Spleen (tissue), 11 donors: ENCODE results near the gene BAG5. TPM values are rescaled to one million over a fixed set of nuclear protein-coding genes. Genes with fewer than 3 reads are reported as not detected.

Source experiments
- DNase-seq: peaks from one replicate; pipeline ENCODE4 v3.0.0-alpha.2; 2020
- H3K27ac ChIP-seq, 8 donors: fragments of 200-600 bp; sonication (generic) in 7 of 8; 1 replicate in 4 of 8; 2 replicates in 4 of 8; pipeline versions ENCODE4 v1.5.0 to v1.8.0; 2016 to 2021; ENCODE audit warnings: inconsistent platforms in 4 of 8, mild to moderate bottlenecking in 4 of 8, moderate library complexity in 1 of 8
- H3K27me3 ChIP-seq, 7 donors: fragments of 200-600 bp; sonication (generic) in 6 of 7; replicated peaks in 1 of 7; 1 replicate in 4 of 7; 2 replicates in 3 of 7; pipeline versions ENCODE4 v1.5.0 to v1.8.0; 2016 to 2021; ENCODE audit warnings: inconsistent platforms in 3 of 7, mild to moderate bottlenecking in 1 of 7
- H3K36me3 ChIP-seq, 6 donors: fragments of 200-600 bp; sonication (generic) in 5 of 6; 1 replicate in 4 of 6; 2 replicates in 2 of 6; pipeline versions ENCODE4 v1.5.0 to v1.8.0; 2016 to 2021; ENCODE audit warnings: inconsistent platforms in 2 of 6
- H3K4me1 ChIP-seq, 6 donors: fragments of 200-600 bp; sonication (generic) in 5 of 6; 1 replicate in 3 of 6; 2 replicates in 3 of 6; pipeline versions ENCODE4 v1.5.0 to v1.8.0; 2016 to 2021; ENCODE audit warnings: inconsistent platforms in 3 of 6
- H3K4me3 ChIP-seq, 8 donors: fragments of 200-600 bp; sonication (generic) in 7 of 8; 1 replicate in 4 of 8; 2 replicates in 4 of 8; pipeline versions ENCODE4 v1.5.0 to v1.8.0; 2016 to 2021; ENCODE audit warnings: inconsistent platforms in 4 of 8, mild to moderate bottlenecking in 4 of 8, moderate library complexity in 2 of 8
- H3K9me3 ChIP-seq, 8 donors: fragments of 200-600 bp; sonication (generic) in 7 of 8; 1 replicate in 4 of 8; 2 replicates in 4 of 8; pipeline versions ENCODE4 v1.5.0 to v1.8.0; 2016 to 2021; ENCODE audit warnings: inconsistent platforms in 4 of 8
- POLR2A ChIP-seq, 3 donors: fragments of 450-650 bp; IDR thresholded peaks; one replicate each; pipeline ENCODE4 v1.5.1; 2017; ENCODE audit warnings: antibody characterized with exemption in 3 of 3, mild to moderate bottlenecking in 1 of 3
- POLR2AphosphoS5 ChIP-seq, 3 donors: sonication (generic); formaldehyde crosslinking; IDR thresholded peaks; one replicate each; pipeline ENCODE4 v1.5.1; 2017; ENCODE audit warnings: antibody characterized with exemption in 3 of 3
- WGBS, 5 donors: extraction: QIAGEN DNeasy Blood & Tissue Kit in 3 of 5; methylation state at CpG; one replicate each; pipeline versions ENCODE4 v1.1.5 to v1.1.7; 2013 to 2018; 5-methylcytosine and 5-hydroxymethylcytosine counted together
- intact Hi-C: fragments of 100-400 bp; cut with DNase I; formaldehyde crosslinking; loops from one replicate; pipeline ENCODE4 v1.15.0; 2023; ENCODE audit warnings: low total_unique reads
- polyA plus RNA-seq, 3 donors: library from polyadenylated mRNA; stranded (reverse); fragments of 200-250 nt; gene quantifications; one replicate each; pipeline ENCODE4 v1.2.1, GENCODE V29; 2013
- total RNA-seq, 7 donors: library from RNA; depleted of rRNA in 3 of 7; stranded (reverse); fragments of >200 nt in 3 of 7; fragmentation: NEBNext Ultra II Directional in 4 of 7; extraction: Animal tissue kit (Norgen Biotek cat#: 25700) in 4 of 7; gene quantifications; one replicate each; pipeline versions ENCODE4 v1.1.0 to v1.2.1, GENCODE V29; 2016 to 2021
- TF ChIP-seq, protein P1 (sequence below), 11 experiments: fragments of 200-600 bp in 7 of 11; fragments of 450-650 bp in 4 of 11; sonication (generic) in 4 of 11; IDR thresholded peaks in 8 of 11; conservative IDR thresholded peaks in 3 of 11; 1 replicate in 7 of 11; 2 replicates in 4 of 11; pipeline versions ENCODE4 v1.4.0 to v1.8.0; 2016 to 2021; ENCODE audit warnings: antibody characterized with exemption in 11 of 11, inconsistent platforms in 4 of 11, mild to moderate bottlenecking in 1 of 11
- donor health status: healthy with polysubstance abuse.
- donor health status: DM: no; HTN: no; CAD: no; lungs with moderate emphysema.
- donor health status: DM: no; HTN: no; CAD: no.
- donor health status: Bipolar disorder and iron deficiency.
- donor health status: healthy.
- donor health status: DM: no; HTN: no; CAD: no.
- donor health status: DM: yes; HTN: yes; CAD: no.

Gene BAG5
- total and polyA plus RNA-seq, 10 donors: 9.3 to 42.5 (median 29.9) TPM

DNA sequence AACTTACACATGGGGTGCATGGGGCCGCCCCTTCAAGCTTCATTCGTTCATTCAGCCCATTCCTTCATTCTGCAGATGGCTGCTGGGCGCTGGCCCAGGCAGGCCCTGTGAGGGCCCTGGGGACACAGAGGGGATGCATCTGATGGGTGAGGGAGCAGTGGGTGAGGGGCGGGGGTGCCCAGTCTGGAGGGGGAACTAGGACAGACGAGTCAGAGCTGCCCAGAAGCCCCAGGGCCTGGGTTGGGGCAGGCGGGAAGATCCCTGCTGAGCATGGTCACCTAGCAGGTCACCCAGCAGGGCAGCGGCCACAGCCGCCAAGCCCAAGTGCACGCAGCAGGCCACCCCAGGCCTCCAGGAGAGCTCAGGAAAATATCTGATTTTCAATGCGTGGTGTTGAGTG lies 19.3 kb downstream of the BAG5 start:
- Histone ChIP-seq H3K27me3 (peaks cover 0 to 66% (median 5%) of the 10 kb centered on the region in 7 donors), H3K27ac (no peak overlapping the region), H3K36me3 (no peaks in the 10 kb centered on the region), H3K4me3 (no peak overlapping the region), H3K4me1 (peaks cover 0 to 51% (median 20%) of the 10 kb centered on the region in 6 donors), H3K9me3 (no peaks in the 10 kb centered on the region)
- DNase-seq: peak; percentile 54
- 77 to 88% (median 87%) methylated on average over 7 to 10 of the region's 10 CpGs for WGBS, 5 donors
- intact Hi-C loops: no loop called here
- TF ChIP-seq POLR2A (IDR thresholded peaks at IDR 0.05): no peak
- TF ChIP-seq, protein P1, sequence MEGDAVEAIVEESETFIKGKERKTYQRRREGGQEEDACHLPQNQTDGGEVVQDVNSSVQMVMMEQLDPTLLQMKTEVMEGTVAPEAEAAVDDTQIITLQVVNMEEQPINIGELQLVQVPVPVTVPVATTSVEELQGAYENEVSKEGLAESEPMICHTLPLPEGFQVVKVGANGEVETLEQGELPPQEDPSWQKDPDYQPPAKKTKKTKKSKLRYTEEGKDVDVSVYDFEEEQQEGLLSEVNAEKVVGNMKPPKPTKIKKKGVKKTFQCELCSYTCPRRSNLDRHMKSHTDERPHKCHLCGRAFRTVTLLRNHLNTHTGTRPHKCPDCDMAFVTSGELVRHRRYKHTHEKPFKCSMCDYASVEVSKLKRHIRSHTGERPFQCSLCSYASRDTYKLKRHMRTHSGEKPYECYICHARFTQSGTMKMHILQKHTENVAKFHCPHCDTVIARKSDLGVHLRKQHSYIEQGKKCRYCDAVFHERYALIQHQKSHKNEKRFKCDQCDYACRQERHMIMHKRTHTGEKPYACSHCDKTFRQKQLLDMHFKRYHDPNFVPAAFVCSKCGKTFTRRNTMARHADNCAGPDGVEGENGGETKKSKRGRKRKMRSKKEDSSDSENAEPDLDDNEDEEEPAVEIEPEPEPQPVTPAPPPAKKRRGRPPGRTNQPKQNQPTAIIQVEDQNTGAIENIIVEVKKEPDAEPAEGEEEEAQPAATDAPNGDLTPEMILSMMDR (IDR thresholded peaks at IDR 0.05 in 8 of 11, conservative IDR thresholded peaks at IDR 0.05 in 3 of 11): no peak
- TF ChIP-seq POLR2AphosphoS5 (IDR thresholded peaks at IDR 0.05): no peak

DNA sequence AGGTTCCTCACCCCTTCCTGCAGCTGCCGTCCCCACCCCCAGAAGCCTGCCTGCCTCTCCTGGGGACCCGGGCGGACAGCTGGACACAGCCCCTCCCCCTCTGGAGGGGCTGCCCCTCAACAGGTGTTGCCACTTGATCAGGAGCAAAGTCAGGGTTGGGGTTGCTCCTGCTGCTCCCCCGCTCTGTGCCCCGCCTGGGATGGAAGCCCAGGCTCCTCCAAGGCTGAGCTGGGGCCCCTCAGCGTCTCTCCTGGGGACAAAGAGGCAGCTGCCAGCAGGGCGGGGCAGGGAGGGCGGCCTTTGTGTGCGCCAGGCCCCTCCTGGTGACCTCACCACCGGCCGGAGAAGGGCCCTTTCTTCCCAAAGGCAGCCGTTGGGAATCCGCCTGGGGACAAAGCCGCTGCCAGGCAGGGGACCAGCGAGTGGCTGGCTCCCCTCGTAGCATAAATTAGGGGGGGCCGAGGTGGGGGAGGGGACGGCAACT lies 19.8 kb downstream of the BAG5 start:
- DNase-seq: peak; percentile 68

DNA sequence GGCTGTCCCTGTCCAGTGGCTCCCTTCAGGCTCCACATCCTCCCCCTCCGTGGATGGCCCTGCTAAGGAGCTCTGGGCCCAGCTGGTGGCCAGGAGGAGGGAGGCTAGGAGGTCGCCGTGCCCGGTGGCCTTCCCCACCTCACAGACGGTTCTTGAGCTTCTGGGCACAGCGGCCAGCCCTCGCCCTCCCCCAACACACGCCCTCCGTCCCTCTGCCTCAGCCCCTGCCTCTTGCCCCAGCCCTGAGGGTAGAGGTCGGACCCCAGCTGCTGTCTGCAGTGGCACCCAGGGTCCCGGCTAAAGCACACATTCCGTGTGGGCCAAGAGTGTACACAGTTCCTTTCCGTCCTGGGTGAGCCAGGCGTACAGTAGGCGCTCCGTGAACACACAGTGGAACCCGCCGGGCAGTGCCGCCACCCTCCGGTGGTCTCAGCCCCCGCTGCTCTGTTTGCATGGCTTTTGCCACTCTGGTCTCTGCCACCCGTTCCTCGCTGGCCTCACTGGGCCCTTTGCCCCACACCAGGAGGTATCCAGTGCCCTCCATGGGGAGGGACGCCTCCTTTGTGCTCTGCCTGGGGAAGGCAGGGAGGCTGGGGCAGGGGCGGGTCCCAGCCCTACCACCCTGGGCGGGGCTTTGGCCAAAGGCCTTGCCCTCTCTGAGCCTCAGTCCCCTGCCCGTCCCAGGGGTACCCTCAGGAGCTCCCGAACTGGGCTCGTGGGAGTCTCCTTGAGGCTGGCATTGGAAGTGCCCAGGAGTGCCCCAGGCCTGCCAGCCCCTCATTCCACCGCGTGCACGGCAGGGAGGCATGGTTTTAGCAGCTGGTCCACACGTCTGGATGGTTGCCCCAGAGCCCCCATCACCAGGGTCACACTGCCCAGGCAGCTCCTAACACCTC lies 20.5 kb downstream of the BAG5 start:
- TF ChIP-seq POLR2AphosphoS5 (IDR thresholded peaks at IDR 0.05): peak in 1 of 3 donors; percentile 21
- no peak for TF ChIP-seq POLR2A (IDR thresholded peaks at IDR 0.05)
- no peak overlapping the region for H3K27ac ChIP-seq
- peaks cover 0 to 49% (median 18%) of the 10 kb centered on the region in 6 donors for H3K4me1 ChIP-seq
- intact Hi-C loops: no loop called here
- WGBS, 5 donors: 65 to 81% (median 75%) methylated on average over 18 to 33 of the region's 33 CpGs
- peaks cover 0 to 68% (median 5%) of the 10 kb centered on the region in 7 donors for H3K27me3 ChIP-seq
- no peak for DNase-seq
- no peak overlapping the region for H3K4me3 ChIP-seq
- H3K9me3 ChIP-seq: no peaks in the 10 kb centered on the region
- H3K36me3 ChIP-seq: peaks cover 0 to 1% (median 0%) of the 10 kb centered on the region in 6 donors

More for the DNA sequence above, 19.8 kb downstream of the BAG5 start:
- H3K4me1 ChIP-seq: peaks cover 0 to 51% (median 20%) of the 10 kb centered on the region in 6 donors
- intact Hi-C loops: no loop called here
- H3K9me3 ChIP-seq: no peaks in the 10 kb centered on the region
- H3K27ac ChIP-seq: no peak overlapping the region
- peaks cover 0 to 68% (median 5%) of the 10 kb centered on the region in 7 donors for H3K27me3 ChIP-seq
- 42 to 51% (median 51%) methylated on average over 10 to 18 of the region's 18 CpGs for WGBS, 5 donors
- TF ChIP-seq, protein P1 (IDR thresholded peaks at IDR 0.05 in 8 of 11, conservative IDR thresholded peaks at IDR 0.05 in 3 of 11): no peak
- H3K4me3 ChIP-seq: no peak overlapping the region
- no peaks in the 10 kb centered on the region for H3K36me3 ChIP-seq

DNA sequence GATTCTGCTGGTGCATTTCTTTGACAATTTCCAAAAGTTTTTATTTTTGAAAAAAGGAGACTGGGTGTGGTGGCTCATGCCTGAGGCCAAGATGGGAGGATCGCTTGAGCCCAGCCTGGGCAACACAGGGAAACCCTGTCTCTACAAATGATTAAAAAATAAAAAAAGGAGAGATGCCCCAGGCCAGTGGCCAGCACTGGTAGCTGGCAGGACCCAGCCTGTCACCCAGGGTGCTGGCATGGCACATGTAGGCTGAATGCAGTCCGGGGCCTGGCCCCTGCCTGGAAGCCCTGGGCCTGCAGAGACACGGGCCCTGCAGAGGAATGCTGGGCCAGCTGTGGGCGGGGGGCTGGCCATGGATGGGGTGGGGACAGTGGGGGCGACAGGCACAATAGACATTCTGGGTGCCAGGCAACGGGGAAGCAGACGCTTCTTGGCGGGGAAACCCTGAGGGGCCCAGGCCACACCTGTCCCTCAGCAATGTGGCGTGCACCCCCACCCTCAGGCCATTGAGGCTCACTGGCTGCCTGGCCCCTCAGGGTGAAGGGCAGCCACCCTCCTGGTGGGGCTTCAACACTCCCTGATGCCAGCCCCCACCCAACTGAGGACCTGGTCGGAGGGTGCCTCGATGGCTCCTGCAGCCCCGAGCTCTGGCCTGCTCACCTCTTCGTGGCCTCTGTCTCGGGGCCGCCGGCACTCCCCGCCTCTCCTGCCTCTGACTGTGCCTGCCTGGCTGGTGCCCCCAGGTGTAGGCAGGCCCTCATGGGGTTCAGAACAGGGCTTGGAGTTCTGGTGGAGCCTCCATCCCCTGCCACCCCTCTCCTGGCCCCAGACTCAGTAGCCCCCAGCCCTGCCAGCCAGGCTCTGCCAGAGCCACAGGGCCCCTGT lies 21.4 kb downstream of the BAG5 start:
- H3K27ac ChIP-seq: peak overlapping the region in 1 of 8 donors; percentile 21
- H3K9me3 ChIP-seq: no peaks in the 10 kb centered on the region
- H3K4me3 ChIP-seq: no peak overlapping the region
- TF ChIP-seq, protein P1 (IDR thresholded peaks at IDR 0.05 in 8 of 11, conservative IDR thresholded peaks at IDR 0.05 in 3 of 11): no peak
- TF ChIP-seq POLR2AphosphoS5 (IDR thresholded peaks at IDR 0.05): peak in 1 of 3 donors; percentile 10
- no peak for TF ChIP-seq POLR2A (IDR thresholded peaks at IDR 0.05)
- DNase-seq: no peak
- peaks cover 0 to 40% (median 11%) of the 10 kb centered on the region in 6 donors for H3K4me1 ChIP-seq
- peaks cover 0 to 10% (median 0%) of the 10 kb centered on the region in 6 donors for H3K36me3 ChIP-seq
- peaks cover 0 to 68% (median 5%) of the 10 kb centered on the region in 7 donors for H3K27me3 ChIP-seq
- 52 to 73% (median 68%) methylated on average over 9 to 17 of the region's 17 CpGs for WGBS, 5 donors
- intact Hi-C loops: no loop called here
